GM10847 (cell line): ENCODE results near the gene STC2.

Experiments used
- POLR2A ChIP-seq: IDR thresholded peaks from 2 replicates; pipeline ENCODE4 v1.6.1; 2011; ENCODE audit not compliant: insufficient read length; ENCODE audit errors: extremely low read depth

The STC2 gene

DNA sequence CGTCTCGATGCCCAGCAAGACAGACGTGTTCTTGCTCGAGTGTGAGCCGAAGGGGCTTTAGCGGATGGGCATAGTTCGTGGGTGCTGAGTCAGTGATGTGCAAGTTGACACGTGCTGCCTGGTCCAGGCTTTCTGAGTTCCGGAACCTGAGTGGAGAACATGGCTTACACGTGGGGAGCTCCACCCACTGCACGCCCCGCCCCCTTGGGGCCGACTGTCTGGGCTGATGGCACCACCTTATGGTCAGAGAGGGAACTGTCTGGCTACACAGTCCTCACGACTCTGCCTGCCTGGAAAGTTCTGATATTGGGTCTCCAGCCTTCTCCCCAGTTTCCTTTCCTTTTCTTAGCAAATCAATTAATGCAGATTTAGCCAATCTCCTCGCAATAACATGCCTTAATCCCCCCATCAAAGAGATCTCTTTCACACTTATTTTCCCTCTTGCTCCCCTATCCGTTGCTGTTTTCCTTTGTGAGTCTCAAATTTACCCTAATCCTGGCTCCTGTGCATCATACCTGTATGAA is 3.8 kb upstream of the STC2 start:
- no peak for TF ChIP-seq POLR2A

- no peak for TF ChIP-seq POLR2A
These were observed 3.1 kb upstream of the STC2 start for GRCh38 chr5:173331287-173331686.

GRCh38 chr5:173330338-173331206 is 2.4 kb upstream of the STC2 start:
- no peak for TF ChIP-seq POLR2A

GRCh38 chr5:173329491-173330337 is 1.5 kb upstream of the STC2 start:
- TF ChIP-seq POLR2A = peak; percentile 27

DNA sequence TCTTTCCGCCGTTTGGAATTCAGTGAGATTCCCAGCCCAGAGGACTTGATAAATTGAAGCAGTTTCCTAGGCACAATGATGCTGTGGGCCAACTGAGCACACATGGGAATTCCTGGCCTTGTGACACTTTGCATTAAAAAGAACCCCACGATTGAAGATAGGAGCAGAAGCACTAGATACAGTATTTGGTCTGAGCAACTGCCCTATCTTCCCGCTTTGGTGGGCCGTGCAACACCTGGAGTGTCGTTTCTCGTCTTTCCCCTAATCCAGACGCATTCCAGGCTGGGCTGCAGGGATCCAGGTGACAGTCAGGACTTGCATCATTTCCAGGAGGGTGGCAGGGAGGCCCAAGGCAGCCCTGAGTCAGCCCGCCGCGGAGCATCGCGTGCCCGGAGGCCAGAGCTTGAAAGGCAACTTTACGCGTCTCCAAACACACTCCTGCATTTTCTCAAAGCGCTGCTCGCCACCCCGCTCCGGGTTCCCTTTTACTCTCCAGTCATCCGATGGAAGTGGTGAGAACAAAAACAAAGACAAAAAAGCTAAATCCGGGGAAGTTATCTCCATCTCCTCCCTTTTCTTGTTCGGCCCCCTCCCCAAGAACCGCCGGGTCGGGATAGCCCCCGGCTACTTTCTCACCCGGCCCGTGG is 753 bp upstream of the STC2 start:
- TF ChIP-seq POLR2A = no peak

- no peak for TF ChIP-seq POLR2A
These were observed 898 bp downstream of the STC2 start for GRCh38 chr5:173327084-173327947.

GRCh38 chr5:173326501-173326960 is 1.7 kb downstream of the STC2 start:
- TF ChIP-seq POLR2A = no peak

- TF ChIP-seq POLR2A = no peak
These were observed 3.0 kb downstream of the STC2 start for GRCh38 chr5:173325091-173325698.

DNA sequence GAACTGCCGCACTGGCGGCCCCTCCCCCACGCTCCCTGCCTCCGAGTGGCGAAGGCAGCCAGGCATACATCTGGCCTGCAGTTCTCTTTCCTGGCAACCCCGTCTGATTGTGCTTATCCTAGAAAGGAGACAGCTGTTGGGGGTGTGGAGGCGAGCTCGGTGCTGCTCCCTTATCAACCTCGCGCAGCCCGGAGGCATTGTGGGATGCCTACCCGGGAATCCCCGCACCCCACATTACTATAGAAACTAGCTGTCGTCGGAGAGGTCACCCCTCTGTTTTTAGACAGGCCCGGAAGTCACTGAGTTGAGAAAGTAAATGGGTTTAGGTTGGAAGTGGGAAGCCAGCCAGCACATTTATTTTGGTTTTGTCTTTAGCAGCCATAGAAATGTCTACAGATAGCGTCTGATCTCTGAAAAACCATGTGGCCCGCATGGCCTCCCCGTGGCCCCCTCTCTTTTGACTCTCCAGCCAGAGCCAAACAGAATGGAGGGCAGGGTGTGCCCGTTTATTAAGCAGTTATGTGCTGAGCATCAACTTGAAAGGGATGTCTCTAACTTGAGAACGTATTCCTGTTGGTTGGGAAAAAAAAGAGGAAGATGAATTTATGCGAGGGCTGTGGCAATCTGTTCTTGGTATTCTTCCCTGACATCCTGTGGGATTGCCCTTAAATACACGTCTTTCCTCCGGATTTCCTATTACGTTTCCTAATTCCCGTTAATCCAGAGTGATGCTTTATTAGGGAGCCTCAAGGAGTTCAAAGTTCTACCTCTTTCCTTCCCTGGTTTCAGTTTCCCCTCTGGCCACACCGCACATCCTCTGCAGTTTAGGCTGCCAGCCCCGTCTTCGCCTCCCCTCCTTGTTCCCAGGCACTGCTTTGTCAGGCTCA is 3.9 kb downstream of the STC2 start:
- TF ChIP-seq POLR2A = no peak

GRCh38 chr5:173323799-173324114 is 4.5 kb downstream of the STC2 start:
- no peak for TF ChIP-seq POLR2A

DNA sequence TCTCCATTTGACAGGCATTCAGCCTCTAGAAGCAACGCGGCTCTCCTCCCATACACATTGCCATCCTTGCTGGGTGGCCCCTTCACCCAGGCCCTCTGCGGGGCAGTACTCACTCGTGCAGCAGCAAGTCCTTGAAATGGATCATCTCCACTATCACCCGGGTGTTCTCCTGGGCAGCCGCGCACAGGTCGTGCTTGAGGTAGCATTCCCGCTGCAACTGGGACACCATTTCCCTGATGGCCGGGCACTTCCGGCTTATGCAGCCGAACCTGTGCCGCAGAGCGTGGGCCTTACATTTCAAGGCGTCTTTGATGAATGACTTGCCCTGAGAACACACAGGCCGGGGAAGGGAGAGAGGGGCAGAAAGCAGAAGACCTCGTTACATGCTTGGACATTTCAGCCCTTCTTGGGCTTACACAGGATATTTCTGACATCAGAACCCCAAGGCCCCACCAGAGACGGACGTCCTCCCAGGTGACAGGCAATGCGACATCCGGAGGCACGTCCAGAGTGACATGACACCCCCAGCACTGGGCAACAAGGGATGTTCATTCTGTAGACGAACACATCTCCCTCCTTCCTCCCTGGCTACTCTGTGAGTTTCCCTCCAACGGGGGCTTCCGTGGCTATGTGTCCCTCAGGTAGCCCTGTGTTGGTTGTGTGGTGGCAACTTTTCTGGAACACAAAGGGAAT is 5.0 kb downstream of the STC2 start:
- TF ChIP-seq POLR2A = no peak

DNA sequence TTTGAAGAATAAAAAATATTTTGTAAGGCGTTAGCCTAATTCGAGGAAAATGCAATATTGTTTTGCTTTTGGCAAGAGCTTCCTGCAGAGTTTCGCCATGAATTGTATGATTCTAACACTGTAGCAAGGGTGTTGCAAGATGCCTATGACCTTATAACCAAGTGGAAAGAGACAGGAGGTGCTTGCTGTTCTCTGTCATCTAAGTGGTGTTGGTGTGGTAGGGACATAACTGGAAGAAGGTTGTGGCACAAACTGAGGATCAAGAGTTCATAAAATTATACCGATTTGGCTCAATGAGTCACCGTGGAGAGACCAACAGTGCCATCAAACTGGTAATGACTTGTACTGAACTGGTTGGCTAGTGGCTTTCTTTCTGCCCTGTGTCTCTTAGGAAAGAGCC is 6.3 kb downstream of the STC2 start:
- TF ChIP-seq POLR2A = no peak

GRCh38 chr5:173320259-173320658 is 8.0 kb downstream of the STC2 start:
- no peak for TF ChIP-seq POLR2A
